Measurements from ENCODE around the gene HAVCR1. TPM values are rescaled to one million over a fixed set of nuclear protein-coding genes. Genes with fewer than 3 reads are reported as not detected.

HAVCR1 gene
- total RNA-seq, 1 experiment from 2014 or later: not detected

GRCh38 chr5:157085930-157086329 is 27.0 kb upstream of the HAVCR1 start (continued):
- TF ChIP-seq ZBTB33 (IDR thresholded peaks at IDR 0.05; ENCODE audit: extremely low read depth, insufficient replicate concordance, low read length): no peak
- no peak for TF ChIP-seq MAX (IDR thresholded peaks at IDR 0.05)

GRCh38 chr5:157080286-157080685 is 21.4 kb upstream of the HAVCR1 start:
- Histone ChIP-seq H3K9me3 (ENCODE audit: control insufficient read depth in 1 of 2, insufficient read depth in 1 of 2, low read depth in 1 of 2, low read length in 2 of 2) (no peaks in the 10 kb centered on the region), H3K4me1 (ENCODE audit: control insufficient read depth in 1 of 2, insufficient read depth in 2 of 2, low read length in 2 of 2) (peaks cover 0 to 13% of the 10 kb centered on the region in 2 experiments; a peak in 2 of 4 replicates), H3K27ac (ENCODE audit: low read depth, low read length) (no peak overlapping the region), H3K4me2 (ENCODE audit: low read length) (no peak overlapping the region), H3K36me3 (ENCODE audit: control insufficient read depth in 1 of 2, insufficient read depth in 2 of 2, low read length in 2 of 2) (no peaks in the 10 kb centered on the region), H3K27me3 (ENCODE audit: insufficient read depth, low read length) (no peaks in the 10 kb centered on the region), H3K79me2 (ENCODE audit: insufficient read depth, low read length) (no peaks in the 10 kb centered on the region), H3K4me3 (replicated peaks in 1 of 2; ENCODE audit: low read depth in 1 of 2, low read length in 2 of 2) (no peak overlapping the region), H2AFZ (ENCODE audit: low read depth, low read length, poor library complexity, severe bottlenecking) (no peak overlapping the region), H3K9ac (ENCODE audit: low read length) (no peak overlapping the region), H3K9me2 (ENCODE audit: insufficient read depth) (no peaks in the 10 kb centered on the region), H4K20me1 (ENCODE audit: insufficient read depth) (no peaks in the 10 kb centered on the region)
- DNase-seq (ENCODE audit: low read depth, low spot score) (no peak), ATAC-seq (no peak)
- ChIA-PET RAD21 (ENCODE audit: low non-redundant PET in 1 of 2, low total read pairs in 2 of 2, uncharacterized antibody in 2 of 2, unreplicated experiment in 2 of 2) (no interaction called here), CTCF (no interaction called here), POLR2A (no interaction called here)
- BruUV-seq (replicated peaks): no TSS peak
- intact Hi-C loops (cut with micrococcal nuclease): no loop called here
- TF ChIP-seq SRF (IDR thresholded peaks at IDR 0.05; ENCODE audit: low read depth): no peak

- Histone ChIP-seq H3K9ac (ENCODE audit: low read length) (no peak overlapping the region), H3K4me2 (ENCODE audit: low read length) (peak overlapping the region; percentile 52), H3K9me2 (ENCODE audit: insufficient read depth) (no peaks in the 10 kb centered on the region), H3K79me2 (ENCODE audit: insufficient read depth, low read length) (no peaks in the 10 kb centered on the region), H3K4me1 (ENCODE audit: control insufficient read depth in 1 of 2, insufficient read depth in 2 of 2, low read length in 2 of 2) (peaks cover 4 to 30% of the 10 kb centered on the region in 2 experiments; a peak in 3 of 4 replicates), H2AFZ (ENCODE audit: low read depth, low read length, poor library complexity, severe bottlenecking) (peak overlapping the region; percentile 77), H3K4me3 (replicated peaks in 1 of 2; ENCODE audit: low read depth in 1 of 2, low read length in 2 of 2) (no peak overlapping the region; a peak in 1 of 4 replicates), H3K27me3 (ENCODE audit: insufficient read depth, low read length) (no peaks in the 10 kb centered on the region), H4K20me1 (ENCODE audit: insufficient read depth) (no peaks in the 10 kb centered on the region), H3K9me3 (ENCODE audit: control insufficient read depth in 1 of 2, insufficient read depth in 1 of 2, low read depth in 1 of 2, low read length in 2 of 2) (no peaks in the 10 kb centered on the region), H3K36me3 (ENCODE audit: control insufficient read depth in 1 of 2, insufficient read depth in 2 of 2, low read length in 2 of 2) (no peaks in the 10 kb centered on the region), H3K27ac (ENCODE audit: low read depth, low read length) (no peak overlapping the region)
- ChIA-PET CTCF (no interaction called here), RAD21 (ENCODE audit: low non-redundant PET in 1 of 2, low total read pairs in 2 of 2, uncharacterized antibody in 2 of 2, unreplicated experiment in 2 of 2) (no interaction called here), POLR2A (no interaction called here)
- no peak for DNase-seq (ENCODE audit: low read depth, low spot score)
- BruUV-seq (replicated peaks): no TSS peak
- peak; percentile 55 for ATAC-seq
- TF ChIP-seq EZH2phosphoT487 (IDR thresholded peaks at IDR 0.05; ENCODE audit: borderline replicate concordance) (no peak), FOSL1 (IDR thresholded peaks at IDR 0.05; ENCODE audit: low read depth) (peak; percentile 67), JUND (IDR thresholded peaks at IDR 0.05) (peak; percentile 33), MAX (IDR thresholded peaks at IDR 0.05) (peak; percentile 33; the same call in 1 of the 2 replicates)
- intact Hi-C loops (cut with micrococcal nuclease): no loop called here
Observed at GRCh38 chr5:157076558-157076957, 17.6 kb upstream of the HAVCR1 start.
